CD8-positive, alpha-beta memory T cell (primary cell): ENCODE results near the gene RPLP2. TPM values are rescaled to one million over a fixed set of nuclear protein-coding genes. Genes with fewer than 3 reads are reported as not detected.

Source experiments
- CTCF ChIA-PET: fragments of 350-600 bp; sonication (Branson Sonifier 250); formaldehyde crosslinking; loops from one replicate; lab custom pipeline; 2021; ENCODE audit warnings: antibody characterized with exemption; lab: Charles Lee
- POLR2A ChIA-PET: fragments of 350-600 bp; sonication (Branson Sonifier 250); formaldehyde crosslinking; loops from one replicate; lab custom pipeline; 2021; ENCODE audit warnings: antibody characterized with exemption; lab: Charles Lee
- DNase-seq, 5 donors: peaks; one replicate each; pipeline versions ENCODE4 v3.0.0 to v3.0.0-alpha.2; 2020 to 2022; ENCODE audit warnings: mixed read lengths in 1 of 5
- H3K27ac ChIP-seq: one replicate; pipeline ENCODE4 v1.7.0; 2013; ENCODE audit warnings: low read depth, mild to moderate bottlenecking, low read length, moderate library complexity
- H3K27me3 ChIP-seq: 2 replicates; pipeline ENCODE4 v1.7.0; 2013; ENCODE audit warnings: low read length, mild to moderate bottlenecking; ENCODE audit not compliant: insufficient read depth, poor library complexity, severe bottlenecking
- H3K36me3 ChIP-seq: 2 replicates; pipeline ENCODE4 v1.7.0; 2013; ENCODE audit warnings: mild to moderate bottlenecking, low read length, moderate library complexity; ENCODE audit not compliant: insufficient read depth
- H3K4me1 ChIP-seq: 2 replicates; pipeline ENCODE4 v1.7.0; 2013; ENCODE audit warnings: mild to moderate bottlenecking, low read length, moderate library complexity; ENCODE audit not compliant: insufficient read depth
- H3K4me3 ChIP-seq: 2 replicates; pipeline ENCODE4 v1.7.0; 2013; ENCODE audit warnings: mild to moderate bottlenecking, low read length
- H3K9me3 ChIP-seq: 2 replicates; pipeline ENCODE4 v1.7.0; 2013; ENCODE audit warnings: mild to moderate bottlenecking, low read length
- H3K27ac Mint-ChIP-seq, 8 donors: one replicate each; pipeline ENCODE4 v1.8.0; 2020 to 2021; ENCODE audit warnings: mixed read lengths in 8 of 8, mild to moderate bottlenecking in 6 of 8, inconsistent platforms in 3 of 8, moderate library complexity in 3 of 8
- H3K27me3 Mint-ChIP-seq, 2 donors: one replicate each; pipeline ENCODE4 v1.8.0; 2020 to 2021; ENCODE audit warnings: mixed read lengths in 2 of 2, mild to moderate bottlenecking in 1 of 2, moderate library complexity in 1 of 2
- H3K36me3 Mint-ChIP-seq, 3 donors: one replicate each; pipeline ENCODE4 v1.8.0; 2020 to 2021; ENCODE audit warnings: mixed read lengths in 3 of 3, inconsistent platforms in 1 of 3, mild to moderate bottlenecking in 1 of 3
- H3K4me1 Mint-ChIP-seq, 3 donors: one replicate each; pipeline ENCODE4 v1.8.0; 2020 to 2021; ENCODE audit warnings: mixed read lengths in 3 of 3, inconsistent platforms in 1 of 3, mild to moderate bottlenecking in 1 of 3
- H3K4me3 Mint-ChIP-seq, 7 donors: one replicate each; pipeline ENCODE4 v1.8.0; 2020 to 2021; ENCODE audit warnings: mixed read lengths in 7 of 7, mild to moderate bottlenecking in 6 of 7, moderate library complexity in 4 of 7, inconsistent platforms in 2 of 7
- H3K9me3 Mint-ChIP-seq, 5 donors: one replicate each; pipeline ENCODE4 v1.8.0; 2020 to 2022; ENCODE audit warnings: mixed read lengths in 5 of 5, mild to moderate bottlenecking in 3 of 5, moderate library complexity in 2 of 5, inconsistent platforms in 1 of 5
- polyA plus RNA-seq: library from polyadenylated mRNA; unstranded; fragments of 300-500 nt; fragmentation: Illumina TruSeq; gene quantifications from one replicate; pipeline ENCODE4 v1.2.3, GENCODE V29; 2021
- total RNA-seq, 2 experiments: library from RNA; stranded (reverse); gene quantifications; one replicate each; pipeline ENCODE4 v1.2.3, GENCODE V29; 2021

RPLP2 gene
- total and polyA plus RNA-seq, 3 experiments from 2014 or later = 2,769 to 3,158 (median 2,922) TPM

- Mint-ChIP-seq H3K4me1 (peaks cover 5 to 18% (median 14%) of the 10 kb centered on the region in 3 donors), H3K27me3 (no peaks in the 10 kb centered on the region), H3K36me3 (peaks cover 0 to 21% (median 1%) of the 10 kb centered on the region in 3 donors), H3K27ac (no peak overlapping the region), H3K4me3 (no peak overlapping the region), H3K9me3 (no peaks in the 10 kb centered on the region)
- ChIA-PET CTCF (no interaction called here), POLR2A (no interaction called here)
- H3K9me3 ChIP-seq = no peaks in the 10 kb centered on the region
- H3K27me3 ChIP-seq = no peaks in the 10 kb centered on the region
- no peak overlapping the region for H3K4me3 ChIP-seq
- H3K27ac ChIP-seq = no peak overlapping the region
- peaks cover 13% of the 10 kb centered on the region for H3K4me1 ChIP-seq
- no peaks in the 10 kb centered on the region for H3K36me3 ChIP-seq
- DNase-seq = no peak
Measured at GRCh38 chr11:771617-772204, 38.1 kb upstream of the RPLP2 start.

- H3K27me3 ChIP-seq = no peaks in the 10 kb centered on the region
- no peaks in the 10 kb centered on the region for H3K36me3 ChIP-seq
- no peak overlapping the region for H3K27ac Mint-ChIP-seq
- H3K36me3 Mint-ChIP-seq = peaks cover 0 to 16% (median 1%) of the 10 kb centered on the region in 3 donors
- POLR2A ChIA-PET = no interaction called here
- H3K27me3 Mint-ChIP-seq = no peaks in the 10 kb centered on the region
- peak overlapping the region in 1 of 7 donors; percentile 13 for H3K4me3 Mint-ChIP-seq
- no peaks in the 10 kb centered on the region for H3K9me3 ChIP-seq
- no peaks in the 10 kb centered on the region for H3K9me3 Mint-ChIP-seq
- CTCF ChIA-PET = no interaction called here
- no peak for DNase-seq
- peaks cover 5 to 19% (median 14%) of the 10 kb centered on the region in 3 donors for H3K4me1 Mint-ChIP-seq
- H3K27ac ChIP-seq = no peak overlapping the region
- H3K4me1 ChIP-seq = peaks cover 13% of the 10 kb centered on the region
- H3K4me3 ChIP-seq = no peak overlapping the region
Measured at GRCh38 chr11:772429-773390, 37.1 kb upstream of the RPLP2 start.

- Mint-ChIP-seq H3K27ac (peak overlapping the region in 1 of 8 donors; percentile 32), H3K27me3 (no peaks in the 10 kb centered on the region), H3K9me3 (no peaks in the 10 kb centered on the region), H3K36me3 (peaks cover 0 to 16% (median 1%) of the 10 kb centered on the region in 3 donors), H3K4me1 (peaks cover 5 to 23% (median 14%) of the 10 kb centered on the region in 3 donors), H3K4me3 (no peak overlapping the region)
- Histone ChIP-seq H3K4me3 (no peak overlapping the region), H3K27ac (no peak overlapping the region), H3K36me3 (no peaks in the 10 kb centered on the region), H3K4me1 (peaks cover 19% of the 10 kb centered on the region), H3K9me3 (no peaks in the 10 kb centered on the region), H3K27me3 (no peaks in the 10 kb centered on the region)
- no peak for DNase-seq
- ChIA-PET CTCF (no interaction called here), POLR2A (no interaction called here)
Measured at GRCh38 chr11:773425-773824, 36.3 kb upstream of the RPLP2 start.

GRCh38 chr11:773830-774229, 35.9 kb upstream of the RPLP2 start:
- Histone ChIP-seq H3K4me1 (peaks cover 21% of the 10 kb centered on the region), H3K4me3 (no peak overlapping the region), H3K36me3 (no peaks in the 10 kb centered on the region), H3K9me3 (no peaks in the 10 kb centered on the region), H3K27ac (no peak overlapping the region), H3K27me3 (no peaks in the 10 kb centered on the region)
- ChIA-PET CTCF (no interaction called here), POLR2A (no interaction called here)
- DNase-seq = no peak
- H3K27ac Mint-ChIP-seq = no peak overlapping the region
- H3K36me3 Mint-ChIP-seq = peaks cover 0 to 16% (median 1%) of the 10 kb centered on the region in 3 donors
- no peak overlapping the region for H3K4me3 Mint-ChIP-seq
- no peaks in the 10 kb centered on the region for H3K27me3 Mint-ChIP-seq
- no peaks in the 10 kb centered on the region for H3K9me3 Mint-ChIP-seq
- H3K4me1 Mint-ChIP-seq = peaks cover 5 to 24% (median 14%) of the 10 kb centered on the region in 3 donors

DNA sequence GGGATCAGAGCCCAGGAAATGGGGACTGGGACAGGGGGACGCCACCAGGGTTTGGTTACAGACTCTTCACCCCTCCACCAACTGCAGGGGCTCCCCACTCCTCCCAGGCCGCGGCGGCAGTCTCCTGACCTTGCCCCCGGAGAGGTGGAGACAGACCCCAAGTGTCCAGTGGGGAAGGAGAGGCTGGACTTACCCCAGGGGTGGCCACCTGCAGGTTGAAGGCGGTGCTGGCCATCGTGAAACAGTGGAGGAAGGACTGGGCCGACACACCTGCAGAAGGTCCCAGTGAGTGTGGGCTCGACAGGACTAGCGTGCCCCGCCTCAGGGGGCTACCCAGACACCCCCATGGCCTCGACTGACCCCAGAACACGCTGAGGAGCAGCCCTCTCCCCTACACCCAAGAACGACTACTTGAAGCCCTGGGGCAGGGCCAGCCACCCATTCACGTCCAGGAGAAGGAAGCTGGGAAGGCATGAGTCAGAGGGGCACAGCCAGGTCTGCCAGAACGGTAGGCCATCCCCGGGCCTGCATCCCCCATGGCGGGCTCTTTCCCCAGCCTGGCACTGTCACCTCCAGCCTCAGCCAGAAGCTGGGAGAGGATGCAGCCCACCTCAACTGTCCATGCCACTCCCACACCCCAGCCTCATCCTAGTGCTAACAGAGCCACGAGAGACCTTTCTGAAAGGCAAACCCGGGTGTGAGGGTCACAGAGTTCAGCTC, 34.7 kb upstream of the RPLP2 start:
- CTCF ChIA-PET = interaction anchor here (1.2 kb wide), 1 partner anchor 24 kb away, joined by 3 read pairs; no protein-coding TSS in a partner anchor
- Mint-ChIP-seq H3K9me3 (no peaks in the 10 kb centered on the region), H3K36me3 (peaks cover 0 to 17% (median 1%) of the 10 kb centered on the region in 3 donors), H3K4me1 (peaks cover 5 to 32% (median 19%) of the 10 kb centered on the region in 3 donors), H3K4me3 (peak overlapping the region; percentile 61 to 87 (median 79)), H3K27ac (peak overlapping the region in 2 of 8 donors; percentile 54 to 94), H3K27me3 (no peaks in the 10 kb centered on the region)
- Histone ChIP-seq H3K36me3 (no peaks in the 10 kb centered on the region), H3K4me3 (no peak overlapping the region), H3K4me1 (peaks cover 21% of the 10 kb centered on the region), H3K27ac (peak overlapping the region; percentile 54), H3K27me3 (no peaks in the 10 kb centered on the region), H3K9me3 (no peaks in the 10 kb centered on the region)
- DNase-seq = no peak
- POLR2A ChIA-PET = interaction anchor here (1.2 kb wide), 1 partner anchor 34 kb away, joined by 3 read pairs; the partner anchor contains the start of gene RPLP2

DNA sequence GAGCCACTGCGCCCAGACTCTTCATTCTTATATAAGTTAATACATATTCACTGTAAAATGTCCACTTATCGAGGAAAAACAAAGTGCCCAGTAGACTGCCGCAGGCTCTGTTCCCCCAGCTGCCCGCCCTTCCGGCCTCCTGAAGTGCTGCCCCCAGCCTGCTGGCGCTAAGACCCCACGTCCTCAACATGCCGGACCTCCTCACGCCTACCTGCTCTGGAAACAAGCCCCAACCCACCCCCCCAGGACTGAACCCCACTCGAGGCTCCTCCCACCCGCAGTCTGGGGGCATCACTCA, 33.6 kb upstream of the RPLP2 start:
- Mint-ChIP-seq H3K36me3 (peaks cover 0 to 7% (median 0%) of the 10 kb centered on the region in 3 donors), H3K4me1 (peaks cover 5 to 32% (median 22%) of the 10 kb centered on the region in 3 donors), H3K27me3 (no peaks in the 10 kb centered on the region), H3K9me3 (no peaks in the 10 kb centered on the region), H3K27ac (peak overlapping the region in 5 of 8 donors; percentile 30 to 98 (median 84)), H3K4me3 (peak overlapping the region; percentile 75 to 91 (median 82))
- ChIA-PET CTCF (interaction anchor here (0.6 to 1.2 kb wide), 3 partner anchors 10 to 96 kb away, joined by 3 read pairs; no protein-coding TSS in a partner anchor), POLR2A (interaction anchor here (0.9 to 1.2 kb wide), 2 partner anchors 28 to 33 kb away, joined by 3 to 5 read pairs; partner anchors contain the start of genes RPLP2 and TALDO1)
- no peaks in the 10 kb centered on the region for H3K36me3 ChIP-seq
- peak overlapping the region; percentile 51 for H3K4me3 ChIP-seq
- H3K4me1 ChIP-seq = peaks cover 21% of the 10 kb centered on the region
- peak overlapping the region; percentile 54 for H3K27ac ChIP-seq
- DNase-seq = no peak
- H3K27me3 ChIP-seq = no peaks in the 10 kb centered on the region
- no peaks in the 10 kb centered on the region for H3K9me3 ChIP-seq

DNA sequence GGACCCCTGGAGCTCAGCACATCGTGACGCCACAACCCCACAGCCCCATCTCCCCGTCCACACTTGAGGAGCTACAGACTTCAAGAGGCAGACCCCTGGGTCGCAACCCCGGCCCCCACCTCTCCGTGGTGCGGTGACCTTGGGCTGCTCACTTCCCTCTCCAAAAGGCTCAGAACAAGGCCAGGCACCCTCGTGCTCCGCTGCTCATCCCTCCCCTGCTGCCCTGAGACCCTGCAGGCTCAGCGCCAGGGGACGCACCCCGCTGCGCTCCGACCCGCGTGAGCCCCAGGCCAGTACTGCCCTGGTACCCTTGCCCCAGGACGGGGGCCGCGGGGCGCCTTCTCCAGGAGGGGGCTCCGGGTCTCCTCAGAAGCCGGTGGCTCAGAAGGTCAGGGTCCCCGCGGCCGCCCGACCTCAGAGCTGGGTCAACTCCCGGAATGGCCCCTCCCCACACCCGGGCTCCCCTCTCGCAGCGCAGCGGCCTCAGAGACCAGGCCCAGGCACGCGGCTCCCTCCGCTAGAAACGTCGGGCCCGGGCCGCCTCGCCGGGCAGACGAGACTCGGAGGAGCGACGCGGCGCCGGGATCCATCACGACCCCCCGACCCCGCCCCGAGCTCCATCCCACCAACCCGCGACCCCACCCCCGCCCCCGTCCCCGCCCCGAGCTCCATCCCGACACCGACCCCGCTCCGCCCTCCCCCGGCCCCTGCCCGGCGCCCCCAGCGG, 33.0 kb upstream of the RPLP2 start:
- Mint-ChIP-seq H3K4me1 (peaks cover 5 to 32% (median 22%) of the 10 kb centered on the region in 3 donors), H3K27me3 (no peaks in the 10 kb centered on the region), H3K9me3 (no peaks in the 10 kb centered on the region), H3K36me3 (peaks cover 0 to 7% (median 0%) of the 10 kb centered on the region in 3 donors), H3K27ac (peak overlapping the region in 5 of 8 donors; percentile 30 to 98 (median 84)), H3K4me3 (peak overlapping the region; percentile 75 to 91 (median 82))
- Histone ChIP-seq H3K36me3 (no peaks in the 10 kb centered on the region), H3K4me3 (peak overlapping the region; percentile 51), H3K27ac (peak overlapping the region; percentile 54), H3K27me3 (no peaks in the 10 kb centered on the region), H3K4me1 (peaks cover 21% of the 10 kb centered on the region), H3K9me3 (no peaks in the 10 kb centered on the region)
- DNase-seq = no peak
- ChIA-PET POLR2A (interaction anchor here (0.9 kb wide), 1 partner anchor 29 kb away, joined by 5 read pairs; the partner anchor contains the start of gene TALDO1), CTCF (interaction anchor here (1.2 kb wide), 2 partner anchors 11 to 22 kb away, joined by 3 read pairs; no protein-coding TSS in a partner anchor)
